Measurements from ENCODE around the gene BNIP3. TPM values are rescaled to one million over a fixed set of nuclear protein-coding genes. Genes with fewer than 3 reads are reported as not detected.
A peak's percentile ranks its signal among the peaks of the same experiment; 100 is the strongest.

The BNIP3 gene
- total RNA-seq, 6 donors from 2014 or later, result 34.6 to 114 (median 51.9) TPM

DNA sequence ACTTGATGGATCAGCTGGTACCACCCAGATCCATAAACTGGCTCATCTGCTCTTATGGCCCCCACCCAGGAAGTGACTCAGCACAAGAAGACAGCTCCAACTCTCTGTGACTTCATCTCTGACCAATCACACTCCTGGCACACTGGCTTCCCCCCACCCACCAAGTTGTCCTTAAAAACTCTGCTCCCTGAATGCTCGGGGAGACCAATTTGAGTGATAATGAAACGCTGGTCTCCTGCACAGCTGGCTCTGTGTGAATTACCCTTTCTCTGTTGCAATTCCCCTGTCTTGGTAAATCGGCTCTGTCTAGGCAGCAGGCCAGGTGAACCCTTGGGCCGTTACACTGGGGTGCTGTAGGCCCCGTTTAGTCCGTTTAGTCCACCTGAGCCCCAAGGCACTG is 23.4 kb upstream of the BNIP3 start:
- Histone ChIP-seq H3K4me1 (peaks cover 0 to 4% (median 0%) of the 10 kb centered on the region in 4 donors), H3K27ac (no peak overlapping the region), H3K27me3 (no peaks in the 10 kb centered on the region), H3K4me3 (no peak overlapping the region), H3K9me3 (no peaks in the 10 kb centered on the region), H3K36me3 (no peaks in the 10 kb centered on the region)
- WGBS, 2 donors, result 95 to 98% methylated on average over 5 to 6 of the region's 6 CpGs
- DNase-seq, result no peak
- TF ChIP-seq, protein P1, sequence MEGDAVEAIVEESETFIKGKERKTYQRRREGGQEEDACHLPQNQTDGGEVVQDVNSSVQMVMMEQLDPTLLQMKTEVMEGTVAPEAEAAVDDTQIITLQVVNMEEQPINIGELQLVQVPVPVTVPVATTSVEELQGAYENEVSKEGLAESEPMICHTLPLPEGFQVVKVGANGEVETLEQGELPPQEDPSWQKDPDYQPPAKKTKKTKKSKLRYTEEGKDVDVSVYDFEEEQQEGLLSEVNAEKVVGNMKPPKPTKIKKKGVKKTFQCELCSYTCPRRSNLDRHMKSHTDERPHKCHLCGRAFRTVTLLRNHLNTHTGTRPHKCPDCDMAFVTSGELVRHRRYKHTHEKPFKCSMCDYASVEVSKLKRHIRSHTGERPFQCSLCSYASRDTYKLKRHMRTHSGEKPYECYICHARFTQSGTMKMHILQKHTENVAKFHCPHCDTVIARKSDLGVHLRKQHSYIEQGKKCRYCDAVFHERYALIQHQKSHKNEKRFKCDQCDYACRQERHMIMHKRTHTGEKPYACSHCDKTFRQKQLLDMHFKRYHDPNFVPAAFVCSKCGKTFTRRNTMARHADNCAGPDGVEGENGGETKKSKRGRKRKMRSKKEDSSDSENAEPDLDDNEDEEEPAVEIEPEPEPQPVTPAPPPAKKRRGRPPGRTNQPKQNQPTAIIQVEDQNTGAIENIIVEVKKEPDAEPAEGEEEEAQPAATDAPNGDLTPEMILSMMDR (IDR thresholded peaks at IDR 0.05), result no peak
- TF ChIP-seq POLR2A (IDR thresholded peaks at IDR 0.05), result no peak
- no peak for TF ChIP-seq EP300 (IDR thresholded peaks at IDR 0.05)
- no peak for TF ChIP-seq POLR2AphosphoS5 (IDR thresholded peaks at IDR 0.05)
- no peak for ATAC-seq (ENCODE audit: low FRiP score in 2 of 2)

DNA sequence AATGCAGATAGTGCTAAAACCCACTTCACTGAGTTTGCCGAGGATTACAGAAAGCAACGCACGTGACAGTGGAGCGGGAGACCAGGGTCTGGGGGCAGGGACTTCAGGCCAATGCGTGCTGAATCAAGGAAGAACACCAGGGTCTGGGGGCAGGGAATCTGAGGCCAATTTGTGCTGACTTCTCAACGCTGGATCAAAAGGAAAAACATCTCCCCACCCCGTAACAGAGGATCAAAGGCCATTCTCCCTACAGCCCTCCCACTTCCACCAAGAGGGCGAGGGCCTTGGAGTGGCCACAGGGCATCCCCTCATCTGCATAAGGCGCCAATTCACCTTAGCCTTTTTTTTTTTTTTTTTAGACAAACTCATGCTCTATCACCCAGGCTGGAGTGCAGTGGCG is 22.3 kb upstream of the BNIP3 start:
- WGBS, 2 donors, result 76 to 80% methylated on average over 10 of the region's 10 CpGs
- H3K9me3 ChIP-seq, result no peaks in the 10 kb centered on the region
- no peak for ATAC-seq (ENCODE audit: low FRiP score in 2 of 2)

DNA sequence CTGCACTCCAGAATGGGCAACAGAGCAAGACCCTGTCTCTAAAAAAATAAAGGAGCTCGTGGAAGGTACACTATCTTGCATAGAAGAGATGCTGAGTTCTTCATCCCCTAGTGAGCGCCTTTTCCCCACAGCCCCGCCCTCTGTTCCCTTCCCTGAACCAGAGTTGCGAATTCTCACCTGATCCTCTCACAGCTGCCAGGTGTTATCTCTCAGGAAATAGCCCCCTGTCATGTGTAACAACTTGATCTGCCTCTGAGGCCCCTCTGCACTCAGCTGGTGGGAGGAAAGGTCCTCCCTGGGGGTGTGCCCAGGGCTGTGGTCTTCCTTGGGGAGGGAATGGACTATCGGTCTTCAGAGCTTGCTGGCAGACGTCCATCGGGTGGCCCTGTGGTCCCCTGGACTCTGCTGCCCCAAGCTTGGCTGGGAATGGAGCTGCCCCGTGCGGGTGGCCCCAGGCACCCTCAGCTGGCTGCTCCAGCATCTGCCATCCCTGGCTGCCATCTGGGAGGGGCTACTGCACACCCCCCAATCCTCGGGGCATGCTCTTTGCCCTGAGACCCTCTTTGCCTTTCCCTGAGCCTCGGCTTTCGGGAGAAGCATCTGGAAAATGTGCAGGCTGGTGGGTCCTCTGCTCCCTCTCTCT is 21.7 kb upstream of the BNIP3 start:
- no peaks in the 10 kb centered on the region for H3K36me3 ChIP-seq
- no peak overlapping the region for H3K4me3 ChIP-seq
- TF ChIP-seq POLR2AphosphoS5 (IDR thresholded peaks at IDR 0.05), result no peak
- no peak for TF ChIP-seq EP300 (IDR thresholded peaks at IDR 0.05)
- no peak for TF ChIP-seq POLR2A (IDR thresholded peaks at IDR 0.05)
- no peaks in the 10 kb centered on the region for H3K9me3 ChIP-seq
- no peak for ATAC-seq (ENCODE audit: low FRiP score in 2 of 2)
- no peaks in the 10 kb centered on the region for H3K27me3 ChIP-seq
- H3K4me1 ChIP-seq, result peaks cover 10 to 14% (median 12%) of the 10 kb centered on the region in 4 donors
- no peak overlapping the region for H3K27ac ChIP-seq
- 80 to 86% methylated on average over 6 to 12 of the region's 12 CpGs for WGBS, 2 donors
- peak in 1 of 2 donors; percentile 50 for DNase-seq

More for the DNA sequence above, 22.3 kb upstream of the BNIP3 start:
- no peak overlapping the region for H3K27ac ChIP-seq
- peaks cover 4 to 7% (median 6%) of the 10 kb centered on the region in 4 donors for H3K4me1 ChIP-seq
- no peak overlapping the region for H3K4me3 ChIP-seq
- no peaks in the 10 kb centered on the region for H3K27me3 ChIP-seq
- TF ChIP-seq POLR2AphosphoS5 (IDR thresholded peaks at IDR 0.05), result no peak
- no peak for TF ChIP-seq EP300 (IDR thresholded peaks at IDR 0.05)
- TF ChIP-seq, protein P1 (IDR thresholded peaks at IDR 0.05), result no peak
- TF ChIP-seq POLR2A (IDR thresholded peaks at IDR 0.05), result no peak
- H3K36me3 ChIP-seq, result no peaks in the 10 kb centered on the region
- DNase-seq, result no peak

DNA sequence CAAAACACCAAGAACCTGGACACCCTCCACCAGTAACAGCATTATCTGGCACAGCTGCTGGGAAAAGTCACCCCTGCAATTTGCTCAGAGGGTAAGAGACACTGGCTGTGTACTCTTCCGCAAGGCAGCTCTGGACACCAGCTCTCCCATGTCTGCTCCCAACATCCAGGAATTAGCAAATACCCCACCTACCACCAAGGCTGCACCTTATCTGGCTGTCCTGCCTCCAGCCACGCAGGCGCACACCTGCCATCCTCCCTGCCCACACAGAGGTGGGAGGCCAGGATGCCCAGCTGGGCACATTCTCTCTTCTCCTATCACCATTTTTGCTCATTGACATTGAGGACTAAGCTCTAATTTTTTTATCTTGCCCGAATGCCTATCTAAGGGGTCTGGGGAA is 20.3 kb upstream of the BNIP3 start:
- no peak for ATAC-seq (ENCODE audit: low FRiP score in 2 of 2)
- no peak overlapping the region for H3K4me3 ChIP-seq
- no peaks in the 10 kb centered on the region for H3K9me3 ChIP-seq
- TF ChIP-seq POLR2AphosphoS5 (IDR thresholded peaks at IDR 0.05), result no peak
- no peak for TF ChIP-seq EP300 (IDR thresholded peaks at IDR 0.05)
- TF ChIP-seq, protein P1 (IDR thresholded peaks at IDR 0.05), result no peak
- TF ChIP-seq POLR2A (IDR thresholded peaks at IDR 0.05), result no peak
- H3K36me3 ChIP-seq, result no peaks in the 10 kb centered on the region
- 96 to 97% methylated on average over 4 of the region's 4 CpGs for WGBS, 2 donors
- H3K27ac ChIP-seq, result no peak overlapping the region
- peaks cover 23 to 25% (median 24%) of the 10 kb centered on the region in 4 donors for H3K4me1 ChIP-seq
- no peaks in the 10 kb centered on the region for H3K27me3 ChIP-seq
- DNase-seq, result no peak

DNA sequence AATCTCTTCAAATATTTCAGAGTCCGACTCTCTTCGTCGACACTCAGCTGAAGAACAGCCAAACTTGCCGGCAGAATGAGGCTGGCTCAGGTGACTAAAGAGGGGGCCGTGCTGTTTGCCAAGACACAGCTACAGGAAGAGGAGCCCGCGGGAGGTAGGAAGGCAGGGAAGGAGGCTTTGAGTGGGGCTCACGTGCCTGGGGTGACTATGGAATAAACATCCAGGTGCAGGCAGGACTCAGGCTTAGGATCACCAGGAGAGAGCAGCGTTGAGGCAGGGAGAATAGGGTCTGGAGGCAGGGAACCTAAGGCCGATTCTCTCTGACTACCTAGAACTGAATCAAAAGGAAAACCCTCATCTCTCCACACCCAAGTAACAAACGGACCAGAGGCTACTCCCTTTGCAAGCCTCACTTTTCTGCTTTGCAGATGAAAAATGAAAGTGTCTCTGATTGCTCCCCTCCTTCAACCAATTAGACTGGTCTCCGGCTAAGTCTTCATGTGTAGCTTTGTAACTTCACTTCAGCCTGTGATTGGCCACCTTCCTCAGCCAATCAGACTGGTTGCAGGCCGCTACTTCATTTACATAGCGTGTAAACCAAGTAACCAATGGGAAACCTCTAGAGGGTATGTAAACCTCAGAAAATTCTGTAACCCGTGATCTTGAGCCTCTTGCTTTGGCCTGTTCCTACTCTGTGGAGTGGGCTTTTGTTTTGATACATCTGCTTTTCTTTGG is 19.7 kb upstream of the BNIP3 start:
- H3K9me3 ChIP-seq, result no peaks in the 10 kb centered on the region
- DNase-seq (peak in 1 of 2 donors; percentile 83), ATAC-seq (ENCODE audit: low FRiP score in 2 of 2) (peak; percentile 1 to 10)
- peaks cover 29 to 31% (median 30%) of the 10 kb centered on the region in 4 donors for H3K4me1 ChIP-seq
- H3K27ac ChIP-seq, result peak overlapping the region in 3 of 4 donors; percentile 2 to 52 (median 40)
- TF ChIP-seq POLR2AphosphoS5 (IDR thresholded peaks at IDR 0.05) (peak in 1 of 2 donors; percentile 47), EP300 (IDR thresholded peaks at IDR 0.05) (peak in 1 of 4 donors; percentile 28), POLR2A (IDR thresholded peaks at IDR 0.05) (peak in 1 of 4 donors; percentile 10)
- TF ChIP-seq, protein P1 (IDR thresholded peaks at IDR 0.05), result peak in 1 of 6 experiments; percentile 11
- H3K27me3 ChIP-seq, result no peaks in the 10 kb centered on the region
- WGBS, 2 donors, result 58 to 81% methylated on average over 15 of the region's 15 CpGs
- H3K36me3 ChIP-seq, result no peaks in the 10 kb centered on the region
- H3K4me3 ChIP-seq, result peak overlapping the region in 1 of 4 donors; percentile 8

All from upper lobe of left lung (tissue), 6 donors.